ENCODE data around the gene MMP14. TPM values are rescaled to one million over a fixed set of nuclear protein-coding genes. Genes with fewer than 3 reads are reported as not detected.
A peak's percentile ranks its signal among the peaks of the same experiment; 100 is the strongest.
"Not testable (repeated sequence)": the region's sequence is repeated elsewhere in the genome, so short reads cannot be mapped to it uniquely, and the experiment has no call there.

Gene MMP14
- total RNA-seq, 2 donors from 2014 or later, result 0.68 to 2.2 TPM

- no peaks in the 10 kb centered on the region for H3K9me3 Mint-ChIP-seq
- no peaks in the 10 kb centered on the region for H3K36me3 Mint-ChIP-seq
- no peak for ATAC-seq
These were observed 27.8 kb upstream of the MMP14 start for GRCh38 chr14:22808388-22809209.

GRCh38 chr14:22811722-22812121 is 24.7 kb upstream of the MMP14 start:
- Mint-ChIP-seq H3K27ac (no peak overlapping the region), H3K36me3 (no peaks in the 10 kb centered on the region), H3K9me3 (no peaks in the 10 kb centered on the region)
- DNase-seq (ENCODE audit: low spot score in 2 of 2), result no peak
- ATAC-seq, result no peak

More at GRCh38 chr14:22808388-22809209, 27.8 kb upstream of the MMP14 start:
- no peak overlapping the region for H3K27ac Mint-ChIP-seq
- no peak for DNase-seq (ENCODE audit: low spot score in 2 of 2)

GRCh38 chr14:22812744-22813143 is 23.6 kb upstream of the MMP14 start:
- no peak for ATAC-seq
- no peak overlapping the region for H3K27ac Mint-ChIP-seq
- no peaks in the 10 kb centered on the region for H3K36me3 Mint-ChIP-seq
- DNase-seq (ENCODE audit: low spot score in 2 of 2), result no peak
- no peaks in the 10 kb centered on the region for H3K9me3 Mint-ChIP-seq

GRCh38 chr14:22813145-22813544 is 23.2 kb upstream of the MMP14 start:
- H3K9me3 Mint-ChIP-seq, result no peaks in the 10 kb centered on the region
- DNase-seq (ENCODE audit: low spot score in 2 of 2), result no peak
- ATAC-seq, result no peak
- H3K36me3 Mint-ChIP-seq, result no peaks in the 10 kb centered on the region
- no peak overlapping the region for H3K27ac Mint-ChIP-seq

- no peaks in the 10 kb centered on the region for H3K36me3 Mint-ChIP-seq
- no peaks in the 10 kb centered on the region for H3K9me3 Mint-ChIP-seq
- ATAC-seq (no peak), DNase-seq (ENCODE audit: low spot score in 2 of 2) (no peak)
- H3K27ac Mint-ChIP-seq, result no peak overlapping the region
These were observed 22.0 kb upstream of the MMP14 start for GRCh38 chr14:22814373-22814772.

GRCh38 chr14:22814941-22815713 is 21.3 kb upstream of the MMP14 start, which contains the start of gene SLC7A7:
TSS of gene SLC7A7 (minus strand) at chr14:22815435. CDS start at chr14:22813398, 2,037 bp downstream.
- H3K9me3 Mint-ChIP-seq, result no peaks in the 10 kb centered on the region
- ATAC-seq (peak in 1 of 2 donors; percentile 11), DNase-seq (ENCODE audit: low spot score in 2 of 2) (no peak)

GRCh38 chr14:22819151-22819988 is 17.0 kb upstream of the MMP14 start:
- H3K9me3 Mint-ChIP-seq, result no peaks in the 10 kb centered on the region
- H3K27ac Mint-ChIP-seq, result peak overlapping the region in 1 of 2 donors; percentile 86
- ATAC-seq (peak in 1 of 2 donors; percentile 76), DNase-seq (ENCODE audit: low spot score in 2 of 2) (no peak)
- H3K36me3 Mint-ChIP-seq, result no peaks in the 10 kb centered on the region

More at GRCh38 chr14:22814941-22815713, 21.3 kb upstream of the MMP14 start, which contains the start of gene SLC7A7:
- peak within 1 kb of the TSS in 1 of 2 donors; percentile 7 for H3K27ac Mint-ChIP-seq
- no peaks in the 10 kb centered on the region for H3K36me3 Mint-ChIP-seq

GRCh38 chr14:22820731-22821130 is 15.7 kb upstream of the MMP14 start:
- no peaks in the 10 kb centered on the region for H3K36me3 Mint-ChIP-seq
- no peaks in the 10 kb centered on the region for H3K9me3 Mint-ChIP-seq
- H3K27ac Mint-ChIP-seq, result no peak overlapping the region
- ATAC-seq (no peak), DNase-seq (ENCODE audit: low spot score in 2 of 2) (no peak)

GRCh38 chr14:22821193-22822015 is 15.0 kb upstream of the MMP14 start:
- Mint-ChIP-seq H3K9me3 (no peaks in the 10 kb centered on the region), H3K36me3 (no peaks in the 10 kb centered on the region), H3K27ac (no peak overlapping the region)
- ATAC-seq (no peak), DNase-seq (ENCODE audit: low spot score in 2 of 2) (no peak)

- H3K27ac Mint-ChIP-seq, result no peak overlapping the region
- DNase-seq (ENCODE audit: low spot score in 2 of 2) (no peak), ATAC-seq (no peak)
- H3K9me3 Mint-ChIP-seq, result no peaks in the 10 kb centered on the region
- H3K36me3 Mint-ChIP-seq, result no peaks in the 10 kb centered on the region
These were observed 14.3 kb upstream of the MMP14 start for GRCh38 chr14:22822016-22822570.

- H3K36me3 Mint-ChIP-seq, result no peaks in the 10 kb centered on the region
- DNase-seq (ENCODE audit: low spot score in 2 of 2), result peak; percentile 66 to 74
- H3K9me3 Mint-ChIP-seq, result no peaks in the 10 kb centered on the region
- ATAC-seq, result peak; percentile 77 to 83
- no peak overlapping the region for H3K27ac Mint-ChIP-seq
These were observed 13.8 kb upstream of the MMP14 start for GRCh38 chr14:22822571-22823098.

- Mint-ChIP-seq H3K36me3 (peaks cover 9 to 11% of the 10 kb centered on the region in 2 donors), H3K9me3 (peaks cover 0 to 3% of the 10 kb centered on the region in 2 donors), H3K27ac (peak overlapping the region in 1 of 2 donors; percentile 29)
- ATAC-seq (peak; percentile 27 to 56), DNase-seq (ENCODE audit: low spot score in 2 of 2) (no peak)
These were observed 11.6 kb upstream of the MMP14 start for GRCh38 chr14:22824711-22825359.

GRCh38 chr14:22829076-22829660 is 7.2 kb upstream of the MMP14 start:
- ATAC-seq; DNase-seq (ENCODE audit: low spot score in 2 of 2): not testable (repeated sequence)
- peaks cover 29 to 37% of the 10 kb centered on the region in 2 donors for H3K36me3 Mint-ChIP-seq

GRCh38 chr14:22829661-22830442 is 6.5 kb upstream of the MMP14 start, which contains the start of gene MRPL52:
TSS of gene MRPL52 (plus strand) at chr14:22829887. CDS start at chr14:22829913, 26 bp downstream.
- Mint-ChIP-seq H3K27ac (peak within 1 kb of the TSS; percentile 97 to 99), H3K36me3 (peaks cover 29 to 39% of the 10 kb centered on the region in 2 donors), H3K9me3 (peaks cover 0 to 3% of the 10 kb centered on the region in 2 donors)
- peak; percentile 93 to 95 for ATAC-seq
- peak; percentile 76 to 83 for DNase-seq (ENCODE audit: low spot score in 2 of 2)

More at GRCh38 chr14:22829076-22829660, 7.2 kb upstream of the MMP14 start:
- not testable (repeated sequence) for H3K9me3 Mint-ChIP-seq
- H3K27ac Mint-ChIP-seq, result peak overlapping the region; percentile 97 to 99
